ENCODE data around the gene BPIFB3. TPM values are rescaled to one million over a fixed set of nuclear protein-coding genes. Genes with fewer than 3 reads are reported as not detected.

BPIFB3 gene
- total and polyA plus RNA-seq, 3 donors from 2014 or later, result 0.47 to 0.87 (median 0.74) TPM

DNA sequence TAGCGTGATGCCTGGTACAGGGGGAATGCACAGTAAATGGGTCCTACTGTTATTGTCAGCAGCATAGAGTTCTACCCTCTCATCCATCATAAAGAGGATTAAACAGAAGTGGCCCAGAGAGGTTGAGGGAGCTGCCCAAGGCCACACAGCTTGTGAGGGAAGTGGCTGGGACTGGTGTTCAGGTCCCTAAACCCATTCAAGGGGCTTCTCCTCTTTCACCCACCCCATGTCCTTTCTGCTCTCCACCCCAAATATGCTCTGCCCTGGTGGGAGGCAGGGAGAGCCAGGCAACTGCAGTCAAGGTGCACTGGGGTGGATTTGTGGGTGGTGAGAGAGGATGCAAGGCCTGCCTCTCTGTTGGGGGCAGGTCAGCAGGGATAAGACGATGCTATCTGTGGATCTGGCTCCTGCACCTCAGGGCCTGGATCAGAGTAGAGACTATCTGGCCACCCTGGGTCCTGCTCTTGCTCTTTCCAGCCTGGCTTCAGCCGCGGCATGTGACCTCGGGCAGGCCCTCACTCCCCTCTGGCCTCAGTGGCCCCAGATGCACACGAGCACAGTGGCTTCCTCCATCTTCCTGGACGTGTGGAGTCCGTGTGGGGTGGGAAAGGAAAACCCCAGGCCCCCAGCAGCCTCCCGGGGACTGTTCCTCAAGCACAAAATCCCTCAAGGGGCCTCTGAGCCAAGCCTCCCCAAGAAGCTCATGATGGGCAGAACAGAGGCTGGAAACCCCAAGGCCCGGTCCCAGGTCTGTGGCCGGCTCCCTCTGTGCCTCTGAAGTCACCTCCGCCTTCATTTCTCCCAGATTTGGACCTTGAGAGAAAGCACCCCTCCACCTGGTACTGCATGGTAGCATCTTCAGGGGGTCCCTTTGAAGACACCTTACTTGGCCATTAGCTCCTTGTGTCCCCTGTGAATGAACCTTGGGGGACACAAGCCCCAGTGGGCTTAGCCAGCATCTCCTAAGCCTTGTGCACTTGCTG is 25.6 kb upstream of the BPIFB3 start:
- no peaks in the 10 kb centered on the region for H3K27me3 ChIP-seq
- no peak overlapping the region for H3K27ac ChIP-seq
- no peaks in the 10 kb centered on the region for H3K36me3 ChIP-seq (ENCODE audit: low read depth, missing control alignments)
- no peak overlapping the region for H3K4me3 ChIP-seq
- WGBS, 2 donors, result 69 to 77% methylated on average over 3 to 12 of the region's 12 CpGs
- no peaks in the 10 kb centered on the region for H3K9me3 ChIP-seq
- DNase-seq, result no peak
- intact Hi-C loops (cut with DNase I; ENCODE audit: low total_unique reads), result no loop called here
- no peaks in the 10 kb centered on the region for H3K4me1 ChIP-seq
- TF ChIP-seq POLR2A (IDR thresholded peaks at IDR 0.05), result no peak
- TF ChIP-seq CTCF (IDR thresholded peaks at IDR 0.05), result no peak

DNA sequence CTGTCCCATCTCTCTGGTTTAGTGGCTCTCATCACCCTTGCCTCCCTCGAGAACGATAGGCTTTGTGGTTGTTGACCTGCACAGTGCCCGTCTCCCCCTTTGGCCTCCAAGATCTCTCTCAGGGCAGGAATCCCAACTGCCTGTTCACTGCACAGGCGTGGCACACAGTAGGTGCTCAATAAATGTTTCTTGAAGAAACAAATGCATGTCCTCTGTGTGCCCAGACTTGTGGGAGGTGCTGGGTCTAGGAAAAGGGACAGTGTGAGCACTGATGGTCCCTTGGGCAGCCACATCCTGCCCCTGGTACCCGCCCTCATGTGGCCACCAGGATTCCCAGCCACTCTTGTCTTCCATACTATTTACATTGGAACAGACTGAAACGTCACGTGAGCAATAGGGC is 24.8 kb upstream of the BPIFB3 start:
- Histone ChIP-seq H3K4me1 (no peaks in the 10 kb centered on the region), H3K36me3 (ENCODE audit: low read depth, missing control alignments) (no peaks in the 10 kb centered on the region), H3K27me3 (no peaks in the 10 kb centered on the region), H3K27ac (no peak overlapping the region), H3K9me3 (no peaks in the 10 kb centered on the region), H3K4me3 (no peak overlapping the region)
- intact Hi-C loops (cut with DNase I; ENCODE audit: low total_unique reads), result no loop called here
- WGBS, 2 donors, result 82 to 85% methylated on average over 7 of the region's 7 CpGs
- no peak for DNase-seq
- no peak for TF ChIP-seq CTCF (IDR thresholded peaks at IDR 0.05)
- TF ChIP-seq POLR2A (IDR thresholded peaks at IDR 0.05), result no peak

GRCh38 chr20:33030076-33030475 is 23.6 kb upstream of the BPIFB3 start:
- WGBS, 2 donors, result 83% methylated on average over 9 of the region's 9 CpGs
- Histone ChIP-seq H3K36me3 (ENCODE audit: low read depth, missing control alignments) (no peaks in the 10 kb centered on the region), H3K9me3 (no peaks in the 10 kb centered on the region), H3K4me3 (no peak overlapping the region), H3K27ac (no peak overlapping the region), H3K27me3 (no peaks in the 10 kb centered on the region), H3K4me1 (no peaks in the 10 kb centered on the region)
- DNase-seq, result no peak
- TF ChIP-seq CTCF (IDR thresholded peaks at IDR 0.05), result no peak
- TF ChIP-seq POLR2A (IDR thresholded peaks at IDR 0.05), result no peak
- intact Hi-C loops (cut with DNase I; ENCODE audit: low total_unique reads), result no loop called here

- Histone ChIP-seq H3K27ac (no peak overlapping the region), H3K4me3 (no peak overlapping the region), H3K4me1 (no peaks in the 10 kb centered on the region), H3K36me3 (ENCODE audit: low read depth, missing control alignments) (no peaks in the 10 kb centered on the region), H3K27me3 (no peaks in the 10 kb centered on the region), H3K9me3 (no peaks in the 10 kb centered on the region)
- 82 to 85% methylated on average over 6 of the region's 6 CpGs for WGBS, 2 donors
- TF ChIP-seq CTCF (IDR thresholded peaks at IDR 0.05) (no peak), POLR2A (IDR thresholded peaks at IDR 0.05) (no peak)
- DNase-seq, result no peak
- intact Hi-C loops (cut with DNase I; ENCODE audit: low total_unique reads), result no loop called here
These were observed 23.1 kb upstream of the BPIFB3 start for GRCh38 chr20:33030569-33030968.
